Testis (tissue), 2 donors: Measurements from ENCODE around the gene GAK.
"Not testable (repeated sequence)": the region's sequence is repeated elsewhere in the genome, so short reads cannot be mapped to it uniquely, and the experiment has no call there.

Experiments
- POLR2A ChIP-seq: fragments of 450-650 bp; IDR thresholded peaks from one replicate; pipeline ENCODE4 v1.6.1; 2017; ENCODE audit warnings: antibody characterized with exemption, mild to moderate bottlenecking, moderate library complexity
- TF ChIP-seq, protein P1 (sequence below), 3 experiments: fragments of 450-650 bp in 2 of 3; fragments of 200-600 bp in 1 of 3; sonication (generic) in 1 of 3; IDR thresholded peaks; one replicate each; pipeline ENCODE4 v1.5.1; 2016 to 2019; ENCODE audit warnings: antibody characterized with exemption in 3 of 3, mild to moderate bottlenecking in 2 of 3, moderate library complexity in 1 of 3

DNA sequence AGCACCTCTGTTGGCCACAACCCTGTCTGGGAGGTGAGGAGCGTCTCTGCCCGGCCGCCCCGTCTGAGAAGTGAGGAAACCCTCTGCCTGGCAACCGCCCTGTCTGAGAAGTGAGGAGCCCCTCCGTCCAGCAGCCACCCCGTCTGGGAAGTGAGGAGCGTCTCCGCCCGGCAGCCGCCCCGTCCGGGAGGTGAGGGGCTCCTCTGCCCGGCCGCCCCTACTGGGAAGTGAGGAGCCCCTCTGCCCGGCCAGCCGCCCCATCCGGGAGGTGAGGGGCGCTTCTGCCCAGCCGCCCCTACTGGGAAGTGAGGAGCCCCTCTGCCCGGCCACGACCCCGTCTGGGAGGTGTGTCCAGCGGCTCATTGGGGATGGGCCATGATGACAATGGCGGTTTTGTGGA lies 43.9 kb upstream of the GAK start:
- TF ChIP-seq, protein P1, sequence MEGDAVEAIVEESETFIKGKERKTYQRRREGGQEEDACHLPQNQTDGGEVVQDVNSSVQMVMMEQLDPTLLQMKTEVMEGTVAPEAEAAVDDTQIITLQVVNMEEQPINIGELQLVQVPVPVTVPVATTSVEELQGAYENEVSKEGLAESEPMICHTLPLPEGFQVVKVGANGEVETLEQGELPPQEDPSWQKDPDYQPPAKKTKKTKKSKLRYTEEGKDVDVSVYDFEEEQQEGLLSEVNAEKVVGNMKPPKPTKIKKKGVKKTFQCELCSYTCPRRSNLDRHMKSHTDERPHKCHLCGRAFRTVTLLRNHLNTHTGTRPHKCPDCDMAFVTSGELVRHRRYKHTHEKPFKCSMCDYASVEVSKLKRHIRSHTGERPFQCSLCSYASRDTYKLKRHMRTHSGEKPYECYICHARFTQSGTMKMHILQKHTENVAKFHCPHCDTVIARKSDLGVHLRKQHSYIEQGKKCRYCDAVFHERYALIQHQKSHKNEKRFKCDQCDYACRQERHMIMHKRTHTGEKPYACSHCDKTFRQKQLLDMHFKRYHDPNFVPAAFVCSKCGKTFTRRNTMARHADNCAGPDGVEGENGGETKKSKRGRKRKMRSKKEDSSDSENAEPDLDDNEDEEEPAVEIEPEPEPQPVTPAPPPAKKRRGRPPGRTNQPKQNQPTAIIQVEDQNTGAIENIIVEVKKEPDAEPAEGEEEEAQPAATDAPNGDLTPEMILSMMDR (IDR thresholded peaks at IDR 0.05) = not testable (repeated sequence)
- not testable (repeated sequence) for TF ChIP-seq POLR2A
